RWPE2 (cell line): ENCODE results near the gene FBXO41.

Experiments used
- ATAC-seq: fragments of 200-7000 bp; cut with Tn5 transposase; 3 replicates; pipeline ENCODE4 v1.9.1; 2021; ENCODE audit warnings: low read depth
- DNase-seq: peaks from one replicate; pipeline ENCODE4 v3.0.0-alpha.2; 2020; ENCODE audit warnings: low spot score
- H3K27ac ChIP-seq: fragments of 450-650 bp; 2 replicates; pipeline ENCODE4 v1.5.1; 2017; ENCODE audit warnings: mild to moderate bottlenecking; ENCODE audit not compliant: poor library complexity, severe bottlenecking
- H3K27me3 ChIP-seq: fragments of 250-450 bp; sonication (Bioruptor Pico); 2 replicates; pipeline ENCODE4 v1.5.1; 2021; ENCODE audit warnings: mild to moderate bottlenecking, moderate library complexity; ENCODE audit not compliant: insufficient read depth, poor library complexity, severe bottlenecking
- H3K36me3 ChIP-seq: fragments of 250-450 bp; sonication (Bioruptor Pico); 2 replicates; pipeline ENCODE4 v1.5.1; 2020; ENCODE audit warnings: low read depth, mild to moderate bottlenecking, moderate library complexity
- H3K4me1 ChIP-seq: fragments of 250-450 bp; sonication (Bioruptor Pico); 2 replicates; pipeline ENCODE4 v1.5.1; 2021; ENCODE audit warnings: mild to moderate bottlenecking, moderate library complexity; ENCODE audit not compliant: insufficient read depth, poor library complexity, severe bottlenecking
- H3K4me3 ChIP-seq: fragments of 250-450 bp; sonication (Bioruptor Pico); 2 replicates; pipeline ENCODE4 v1.5.1; 2021; ENCODE audit warnings: mild to moderate bottlenecking, moderate library complexity; ENCODE audit not compliant: severe bottlenecking
- H3K9me3 ChIP-seq: fragments of 250-450 bp; sonication (Bioruptor Pico); 2 replicates; pipeline ENCODE4 v1.5.1; 2021; ENCODE audit warnings: mild to moderate bottlenecking, moderate library complexity; ENCODE audit not compliant: severe bottlenecking
- CTCF ChIP-seq: fragments of 450-650 bp; IDR thresholded peaks from one replicate; pipeline ENCODE4 v1.5.1; 2017; ENCODE audit warnings: mild to moderate bottlenecking, moderate library complexity; ENCODE audit not compliant: poor library complexity, severe bottlenecking

FBXO41 gene

GRCh38 chr2:73253901-73254300 is 30.4 kb downstream of the FBXO41 start:
- ATAC-seq (no peak), DNase-seq (no peak)
- no peaks in the 10 kb centered on the region for H3K9me3 ChIP-seq
- H3K4me1 ChIP-seq: peaks cover 10% of the 10 kb centered on the region
- no peak for TF ChIP-seq CTCF
- H3K27me3 ChIP-seq: no peaks in the 10 kb centered on the region
- H3K4me3 ChIP-seq: no peak overlapping the region
- peaks cover 51% of the 10 kb centered on the region for H3K36me3 ChIP-seq
- H3K27ac ChIP-seq: peak overlapping the region; percentile 33

GRCh38 chr2:73253400-73253799 is 30.9 kb downstream of the FBXO41 start:
- Histone ChIP-seq H3K27ac (no peak overlapping the region), H3K4me1 (peaks cover 10% of the 10 kb centered on the region), H3K9me3 (no peaks in the 10 kb centered on the region), H3K36me3 (peaks cover 56% of the 10 kb centered on the region), H3K27me3 (no peaks in the 10 kb centered on the region), H3K4me3 (no peak overlapping the region)
- DNase-seq: no peak
- no peak for TF ChIP-seq CTCF
- no peak for ATAC-seq

- Histone ChIP-seq H3K4me1 (peaks cover 10% of the 10 kb centered on the region), H3K27me3 (no peaks in the 10 kb centered on the region), H3K27ac (no peak overlapping the region), H3K9me3 (no peaks in the 10 kb centered on the region), H3K36me3 (peaks cover 66% of the 10 kb centered on the region), H3K4me3 (no peak overlapping the region)
- TF ChIP-seq CTCF: no peak
- ATAC-seq: no peak
- no peak for DNase-seq
Measured at GRCh38 chr2:73252238-73253027, 31.8 kb downstream of the FBXO41 start.

GRCh38 chr2:73250872-73251846 is 33.1 kb downstream of the FBXO41 start:
- no peaks in the 10 kb centered on the region for H3K9me3 ChIP-seq
- no peak overlapping the region for H3K4me3 ChIP-seq
- H3K36me3 ChIP-seq: peaks cover 79% of the 10 kb centered on the region
- DNase-seq (no peak), ATAC-seq (no peak)
- peaks cover 10% of the 10 kb centered on the region for H3K4me1 ChIP-seq
- H3K27ac ChIP-seq: no peak overlapping the region
- TF ChIP-seq CTCF: no peak
- H3K27me3 ChIP-seq: no peaks in the 10 kb centered on the region
